ENCODE results near the gene OR52J3.

OR52J3 gene

GRCh38 chr11:5065027-5065426 lies 18.7 kb downstream of the OR52J3 start:
- no peak for DNase-seq
- TF ChIP-seq POLR2A (IDR thresholded peaks at IDR 0.05; ENCODE audit: low read length): no peak
- no peak for TF ChIP-seq GATA1 (IDR thresholded peaks at IDR 0.05; ENCODE audit: low read depth, low read length)

- no peak for TF ChIP-seq POLR2A (IDR thresholded peaks at IDR 0.05; ENCODE audit: low read length)
- TF ChIP-seq GATA1 (IDR thresholded peaks at IDR 0.05; ENCODE audit: low read depth, low read length): no peak
- DNase-seq: no peak
Observed at GRCh38 chr11:5069272-5069671, 22.9 kb downstream of the OR52J3 start, which contains the start of gene OR52E1. Gene OR52E1, plus strand, starts transcription at chr11:5069572.

- TF ChIP-seq POLR2A (IDR thresholded peaks at IDR 0.05; ENCODE audit: low read length) (no peak), GATA1 (IDR thresholded peaks at IDR 0.05; ENCODE audit: low read depth, low read length) (no peak)
- DNase-seq: no peak
Observed at GRCh38 chr11:5071799-5072198, 25.5 kb downstream of the OR52J3 start.

GRCh38 chr11:5081405-5081804 lies 35.1 kb downstream of the OR52J3 start:
- TF ChIP-seq GATA1 (IDR thresholded peaks at IDR 0.05; ENCODE audit: low read depth, low read length) (no peak), POLR2A (IDR thresholded peaks at IDR 0.05; ENCODE audit: low read length) (no peak)
- no peak for DNase-seq

- no peak for DNase-seq
- TF ChIP-seq GATA1 (IDR thresholded peaks at IDR 0.05; ENCODE audit: low read depth, low read length) (no peak), POLR2A (IDR thresholded peaks at IDR 0.05; ENCODE audit: low read length) (no peak)
Observed at GRCh38 chr11:5083602-5084001, 37.3 kb downstream of the OR52J3 start.

- no peak for DNase-seq
- no peak for TF ChIP-seq POLR2A (IDR thresholded peaks at IDR 0.05; ENCODE audit: low read length)
- no peak for TF ChIP-seq GATA1 (IDR thresholded peaks at IDR 0.05; ENCODE audit: low read depth, low read length)
Observed at GRCh38 chr11:5088556-5088955, 42.2 kb downstream of the OR52J3 start.

- no peak for DNase-seq
- TF ChIP-seq GATA1 (IDR thresholded peaks at IDR 0.05; ENCODE audit: low read depth, low read length) (no peak), POLR2A (IDR thresholded peaks at IDR 0.05; ENCODE audit: low read length) (no peak)
Observed at GRCh38 chr11:5090668-5091067, 44.3 kb downstream of the OR52J3 start.

- no peak for DNase-seq
- TF ChIP-seq POLR2A (IDR thresholded peaks at IDR 0.05; ENCODE audit: low read length) (no peak), GATA1 (IDR thresholded peaks at IDR 0.05; ENCODE audit: low read depth, low read length) (no peak)
Observed at GRCh38 chr11:5092821-5093585, 46.7 kb downstream of the OR52J3 start.

- DNase-seq: no peak
- TF ChIP-seq GATA1 (IDR thresholded peaks at IDR 0.05; ENCODE audit: low read depth, low read length): no peak
- TF ChIP-seq POLR2A (IDR thresholded peaks at IDR 0.05; ENCODE audit: low read length): no peak
Observed at GRCh38 chr11:5096011-5096410, 49.7 kb downstream of the OR52J3 start.

Measured in erythroblast (primary cell).